HEK293 (cell line): Measurements from ENCODE around the gene JTB.
"Not testable (repeated sequence)": the region's sequence is repeated elsewhere in the genome, so short reads cannot be mapped to it uniquely, and the experiment has no call there.

Experiments
- CTCF ChIA-PET: fragments of 350-600 bp; formaldehyde crosslinking; extraction: SDS; loops from one replicate; lab custom pipeline; 2021; ENCODE audit warnings: antibody characterized with exemption; lab: Yijun Ruan, JAX
- POLR2A ChIA-PET: fragments of 300-600 bp; formaldehyde crosslinking; extraction: SDS; loops from one replicate; lab custom pipeline; 2020; ENCODE audit warnings: antibody characterized with exemption, inconsistent platforms; lab: Yijun Ruan, JAX
- H3K27ac ChIP-seq: fragments of 200-500 bp; sonication (Bioruptor generic); 2 replicates; pipeline ENCODE4 v1.5.1; 2014; ENCODE audit warnings: low read depth, low read length, control low read depth, inconsistent platforms; ENCODE audit errors: extremely low read depth
- H3K36me3 ChIP-seq, 2 experiments: fragments of 200-500 bp in 1 of 2; sonication (Bioruptor generic) in 1 of 2; 1 replicate in 1 of 2; 2 replicates in 1 of 2; pipeline ENCODE4 v1.5.1; 2014 to 2017; ENCODE audit warnings: inconsistent platforms in 2 of 2, low read length in 2 of 2; ENCODE audit not compliant: control insufficient read depth in 2 of 2, insufficient read depth in 1 of 2
- H3K4me1 ChIP-seq: fragments of 200-500 bp; sonication (Bioruptor generic); 2 replicates; pipeline ENCODE4 v1.5.1; 2014; ENCODE audit warnings: mild to moderate bottlenecking, low read length, inconsistent platforms; ENCODE audit not compliant: control insufficient read depth, insufficient read depth
- H3K4me3 ChIP-seq: 2 replicates; pipeline ENCODE4 v1.5.1; 2011; ENCODE audit warnings: low read depth, mild to moderate bottlenecking, control low read depth, low read length, moderate library complexity
- H3K9me3 ChIP-seq: fragments of 200-500 bp; sonication (Bioruptor generic); 2 replicates; pipeline ENCODE4 v1.5.1; 2014; ENCODE audit warnings: low read depth, low read length, inconsistent platforms; ENCODE audit not compliant: control insufficient read depth, insufficient read depth
- BCL11B ChIP-seq: fragments of 450-650 bp; formaldehyde crosslinking; IDR thresholded peaks from 2 replicates; pipeline ENCODE4 v1.5.1; 2016; ENCODE audit warnings: low read depth, missing biosample characterization, missing genetic modification characterization
- RBAK ChIP-seq: fragments of 450-650 bp; formaldehyde crosslinking; IDR thresholded peaks from 2 replicates; pipeline ENCODE4 v1.5.1; 2016; ENCODE audit warnings: missing biosample characterization, missing genetic modification characterization
- SCRT2 ChIP-seq: fragments of 450-650 bp; formaldehyde crosslinking; IDR thresholded peaks from 2 replicates; pipeline ENCODE4 v1.5.1; 2016; ENCODE audit warnings: missing biosample characterization, missing genetic modification characterization
- SETDB1 ChIP-seq: IDR thresholded peaks from one replicate; pipeline ENCODE4 v1.6.1; 2017; ENCODE audit warnings: mild to moderate bottlenecking, low read length, moderate library complexity, mixed read lengths; ENCODE audit not compliant: insufficient read length
- ZNF157 ChIP-seq: fragments of 450-650 bp; formaldehyde crosslinking; IDR thresholded peaks from 2 replicates; pipeline ENCODE4 v1.5.1; 2016; ENCODE audit warnings: missing biosample characterization, missing genetic modification characterization
- ZNF214 ChIP-seq: fragments of 450-650 bp; formaldehyde crosslinking; IDR thresholded peaks from 2 replicates; pipeline ENCODE4 v1.5.1; 2017; ENCODE audit warnings: missing biosample characterization, mild to moderate bottlenecking, missing genetic modification characterization, borderline replicate concordance
- ZNF274 ChIP-seq, 2 experiments: fragments of 200-500 bp in 1 of 2; fragments of 450-650 bp in 1 of 2; sonication (Bioruptor generic) in 1 of 2; formaldehyde crosslinking in 1 of 2; IDR thresholded peaks; 2 replicates each; pipeline versions ENCODE4 v1.5.1 to v1.6.1; 2014 to 2016; ENCODE audit warnings: borderline replicate concordance in 1 of 2, inconsistent platforms in 1 of 2, low read length in 1 of 2, missing biosample characterization in 1 of 2, missing genetic modification characterization in 1 of 2
- ZNF335 ChIP-seq: fragments of 450-650 bp; formaldehyde crosslinking; conservative IDR thresholded peaks from 2 replicates; pipeline ENCODE4 v1.5.1; 2016; ENCODE audit warnings: missing biosample characterization, missing genetic modification characterization
- ZNF350 ChIP-seq: fragments of 450-650 bp; formaldehyde crosslinking; IDR thresholded peaks from 2 replicates; pipeline ENCODE4 v1.5.0; 2017; ENCODE audit warnings: missing biosample characterization, mild to moderate bottlenecking, missing genetic modification characterization
- ZNF529 ChIP-seq: fragments of 450-650 bp; formaldehyde crosslinking; IDR thresholded peaks from 2 replicates; pipeline ENCODE4 v1.5.1; 2017; ENCODE audit warnings: missing genetic modification characterization, missing biosample characterization; ENCODE audit not compliant: insufficient replicate concordance
- ZNF555 ChIP-seq: fragments of 450-650 bp; formaldehyde crosslinking; conservative IDR thresholded peaks from 2 replicates; pipeline ENCODE4 v1.5.1; 2017; ENCODE audit warnings: missing biosample characterization, mild to moderate bottlenecking, missing genetic modification characterization, inconsistent platforms
- ZNF585B ChIP-seq: fragments of 450-650 bp; formaldehyde crosslinking; IDR thresholded peaks from 2 replicates; pipeline ENCODE4 v1.5.1; 2016; ENCODE audit warnings: missing biosample characterization, missing genetic modification characterization
- ZNF621 ChIP-seq: fragments of 450-650 bp; formaldehyde crosslinking; IDR thresholded peaks from 2 replicates; pipeline ENCODE4 v1.5.1; 2017; ENCODE audit warnings: missing biosample characterization, missing genetic modification characterization
- ZNF623 ChIP-seq: fragments of 450-650 bp; formaldehyde crosslinking; IDR thresholded peaks from 2 replicates; pipeline ENCODE4 v1.5.1; 2016; ENCODE audit warnings: missing biosample characterization, missing genetic modification characterization
- ZNF837 ChIP-seq: fragments of 450-650 bp; formaldehyde crosslinking; IDR thresholded peaks from 2 replicates; pipeline ENCODE4 v1.5.1; 2016; ENCODE audit warnings: missing biosample characterization, missing genetic modification characterization
- ZXDB ChIP-seq: fragments of 450-650 bp; formaldehyde crosslinking; IDR thresholded peaks from 2 replicates; pipeline ENCODE4 v1.5.1; 2016; ENCODE audit warnings: missing biosample characterization, missing genetic modification characterization
- TF ChIP-seq, protein P1 (sequence below): fragments of 450-650 bp; IDR thresholded peaks from 2 replicates; pipeline ENCODE4 v1.5.1; 2018; ENCODE audit warnings: missing biosample characterization, mild to moderate bottlenecking, missing genetic modification characterization
- TF ChIP-seq, protein P2 (sequence below): fragments of 450-650 bp; formaldehyde crosslinking; IDR thresholded peaks from 2 replicates; pipeline ENCODE4 v1.5.1; 2016; ENCODE audit warnings: missing biosample characterization, missing genetic modification characterization
- TF ChIP-seq, protein P3 (sequence below): fragments of 450-650 bp; formaldehyde crosslinking; IDR thresholded peaks from 2 replicates; pipeline ENCODE4 v1.5.1; 2016; ENCODE audit warnings: missing biosample characterization, missing genetic modification characterization
- TF ChIP-seq, protein P4 (sequence below): sonication (generic); formaldehyde crosslinking; IDR thresholded peaks from 2 replicates; pipeline ENCODE4 v1.8.1; 2022; ENCODE audit warnings: mild to moderate bottlenecking, moderate library complexity, missing genetic modification reagents
- TF ChIP-seq, protein P5 (sequence below): fragments of 450-650 bp; formaldehyde crosslinking; IDR thresholded peaks from 2 replicates; pipeline ENCODE4 v1.5.1; 2016; ENCODE audit warnings: missing biosample characterization, missing genetic modification characterization

Gene JTB

DNA sequence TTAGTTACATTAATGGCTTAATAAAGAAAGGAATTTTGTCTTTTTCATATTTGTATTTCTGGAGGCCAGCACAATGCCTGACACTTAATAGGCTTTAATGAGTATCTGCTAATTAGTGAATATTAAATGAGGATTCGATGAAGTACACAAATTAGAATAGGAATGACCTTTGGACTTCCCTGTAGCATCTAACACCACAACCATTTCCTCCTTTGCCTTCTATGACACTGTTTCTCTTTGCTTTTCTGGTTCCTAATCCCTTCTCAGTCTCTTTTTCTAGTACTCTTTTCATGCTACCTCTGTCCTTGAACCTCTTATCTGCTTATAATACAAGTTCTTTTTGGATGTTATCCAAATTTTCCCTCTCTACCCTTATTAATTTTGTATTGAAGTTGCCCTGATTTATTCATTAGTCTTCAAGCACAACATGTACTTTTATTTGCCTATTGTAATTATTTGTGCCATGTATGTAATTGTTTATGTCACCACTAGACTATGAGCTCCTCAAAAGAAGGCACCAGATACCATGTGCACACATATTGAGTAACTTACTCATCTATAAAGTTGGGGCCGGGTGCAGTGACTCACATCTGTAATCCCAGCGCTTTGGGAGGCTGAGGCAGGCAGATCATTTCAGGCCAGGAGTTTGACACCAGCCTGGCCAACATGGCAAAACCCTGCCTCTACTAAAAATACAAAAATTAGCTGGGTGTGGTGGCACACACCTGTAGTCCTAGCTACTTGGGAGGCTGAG is 36.9 kb upstream of the JTB start:
- Histone ChIP-seq H3K4me3 (no peak overlapping the region), H3K27ac (no peak overlapping the region), H3K9me3 (no peaks in the 10 kb centered on the region)
- TF ChIP-seq, protein P1, sequence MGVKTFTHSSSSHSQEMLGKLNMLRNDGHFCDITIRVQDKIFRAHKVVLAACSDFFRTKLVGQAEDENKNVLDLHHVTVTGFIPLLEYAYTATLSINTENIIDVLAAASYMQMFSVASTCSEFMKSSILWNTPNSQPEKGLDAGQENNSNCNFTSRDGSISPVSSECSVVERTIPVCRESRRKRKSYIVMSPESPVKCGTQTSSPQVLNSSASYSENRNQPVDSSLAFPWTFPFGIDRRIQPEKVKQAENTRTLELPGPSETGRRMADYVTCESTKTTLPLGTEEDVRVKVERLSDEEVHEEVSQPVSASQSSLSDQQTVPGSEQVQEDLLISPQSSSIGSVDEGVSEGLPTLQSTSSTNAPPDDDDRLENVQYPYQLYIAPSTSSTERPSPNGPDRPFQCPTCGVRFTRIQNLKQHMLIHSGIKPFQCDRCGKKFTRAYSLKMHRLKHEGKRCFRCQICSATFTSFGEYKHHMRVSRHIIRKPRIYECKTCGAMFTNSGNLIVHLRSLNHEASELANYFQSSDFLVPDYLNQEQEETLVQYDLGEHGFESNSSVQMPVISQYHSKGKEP (tag by site-specific recombination) = no peak
- TF ChIP-seq, protein P2, sequence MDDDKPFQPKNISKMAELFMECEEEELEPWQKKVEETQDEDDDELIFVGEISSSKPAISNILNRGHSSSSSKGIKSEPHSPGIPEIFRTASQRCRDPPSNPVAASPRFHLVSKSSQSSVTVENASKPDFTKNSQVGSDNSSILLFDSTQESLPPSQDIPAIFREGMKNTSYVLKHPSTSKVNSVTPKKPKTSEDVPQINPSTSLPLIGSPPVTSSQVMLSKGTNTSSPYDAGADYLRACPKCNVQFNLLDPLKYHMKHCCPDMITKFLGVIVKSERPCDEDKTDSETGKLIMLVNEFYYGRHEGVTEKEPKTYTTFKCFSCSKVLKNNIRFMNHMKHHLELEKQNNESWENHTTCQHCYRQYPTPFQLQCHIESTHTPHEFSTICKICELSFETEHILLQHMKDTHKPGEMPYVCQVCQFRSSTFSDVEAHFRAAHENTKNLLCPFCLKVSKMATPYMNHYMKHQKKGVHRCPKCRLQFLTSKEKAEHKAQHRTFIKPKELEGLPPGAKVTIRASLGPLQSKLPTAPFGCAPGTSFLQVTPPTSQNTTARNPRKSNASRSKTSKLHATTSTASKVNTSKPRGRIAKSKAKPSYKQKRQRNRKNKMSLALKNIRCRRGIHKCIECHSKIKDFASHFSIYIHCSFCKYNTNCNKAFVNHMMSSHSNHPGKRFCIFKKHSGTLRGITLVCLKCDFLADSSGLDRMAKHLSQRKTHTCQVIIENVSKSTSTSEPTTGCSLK (tag by site-specific recombination) = no peak
- TF ChIP-seq ZNF274 (IDR thresholded peaks at IDR 0.05; ENCODE audit: low read length) (no peak), ZNF274 (tag by site-specific recombination; IDR thresholded peaks at IDR 0.05; ENCODE audit: borderline replicate concordance) (no peak), ZNF837 (tag by site-specific recombination) (no peak), ZNF157 (tag by site-specific recombination) (no peak), ZNF585B (tag by site-specific recombination) (no peak), ZXDB (tag by site-specific recombination) (no peak), ZNF335 (tag by site-specific recombination) (no peak), SCRT2 (tag by site-specific recombination) (no peak), ZNF623 (tag by site-specific recombination) (no peak), ZNF621 (tag by site-specific recombination) (no peak), ZNF555 (tag by site-specific recombination) (no peak), ZNF214 (tag by site-specific recombination) (no peak), ZNF350 (no peak)
- TF ChIP-seq, protein P3, sequence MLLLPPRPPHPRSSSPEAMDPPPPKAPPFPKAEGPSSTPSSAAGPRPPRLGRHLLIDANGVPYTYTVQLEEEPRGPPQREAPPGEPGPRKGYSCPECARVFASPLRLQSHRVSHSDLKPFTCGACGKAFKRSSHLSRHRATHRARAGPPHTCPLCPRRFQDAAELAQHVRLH (tag by site-specific recombination) = no peak
- TF ChIP-seq, all 188 proteins: peak for 0
- ChIA-PET CTCF (interaction anchor here (0.7 kb wide), 3 partner anchors 10 to 224 kb away, joined by 3 to 5 read pairs (median 4); partner anchors contain the start of gene RAB13), POLR2A (interaction anchor here (0.7 kb wide), 1 partner anchor 380 kb away, joined by 3 read pairs; the partner anchor contains the start of gene CHTOP)
- Histone ChIP-seq H3K4me1 (no peaks in the 10 kb centered on the region), H3K36me3 (no peaks in the 10 kb centered on the region)

DNA sequence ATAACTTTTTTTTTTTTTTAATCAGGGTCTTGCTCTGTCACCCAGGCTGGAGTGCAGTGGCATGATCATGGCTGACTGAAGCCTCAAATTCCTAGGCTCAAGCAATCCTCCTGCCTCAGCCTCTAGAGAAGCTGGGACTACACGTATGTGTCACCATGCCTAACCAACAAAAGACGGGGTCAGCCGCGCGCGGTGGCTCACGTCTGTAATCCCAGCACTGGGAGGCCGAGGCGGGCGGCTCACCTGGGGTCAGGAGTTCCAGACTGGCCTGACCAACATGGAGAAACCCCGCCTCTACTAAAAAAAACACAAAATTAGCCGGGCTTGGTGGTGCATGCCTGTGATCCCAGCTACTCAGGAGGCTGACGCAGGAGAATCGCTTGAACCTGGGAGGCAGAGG is 35.1 kb upstream of the JTB start:
- H3K4me1 ChIP-seq, H3K4me3 ChIP-seq, H3K36me3 ChIP-seq, CTCF ChIA-PET, H3K27ac ChIP-seq, H3K9me3 ChIP-seq: not testable (repeated sequence)
- POLR2A ChIA-PET = interaction anchor here (1.6 kb wide), 1 partner anchor 22 kb away, joined by 3 read pairs; the partner anchor contains the start of gene RPS27

DNA sequence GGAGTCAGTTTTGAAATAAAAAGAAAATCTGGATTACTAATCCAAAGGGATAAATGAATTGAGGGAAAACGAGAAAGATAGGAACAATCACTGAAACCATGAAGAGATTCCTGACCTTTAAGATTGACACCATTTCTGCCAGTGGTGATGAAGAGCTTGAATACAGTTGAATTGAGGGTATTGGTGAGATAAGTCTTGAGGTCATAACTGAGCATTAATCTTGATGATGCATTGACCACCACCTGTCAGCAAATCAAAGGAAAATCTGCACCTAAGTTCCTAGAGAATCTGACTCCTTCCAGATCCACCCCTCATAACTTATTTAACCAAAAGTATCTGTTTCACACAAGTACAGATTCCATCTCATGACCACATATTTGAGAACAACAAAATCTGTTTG is 34.7 kb upstream of the JTB start:
- ChIA-PET POLR2A (interaction anchor here (1.6 kb wide), 1 partner anchor 22 kb away, joined by 3 read pairs; the partner anchor contains the start of gene RPS27), CTCF (no interaction called here)
- no peaks in the 10 kb centered on the region for H3K9me3 ChIP-seq
- TF ChIP-seq SETDB1 = no peak
- no peak for TF ChIP-seq BCL11B
- TF ChIP-seq ZNF529 (tag by site-specific recombination) = no peak
- no peak for TF ChIP-seq SCRT2 (tag by site-specific recombination)
- TF ChIP-seq, protein P4, sequence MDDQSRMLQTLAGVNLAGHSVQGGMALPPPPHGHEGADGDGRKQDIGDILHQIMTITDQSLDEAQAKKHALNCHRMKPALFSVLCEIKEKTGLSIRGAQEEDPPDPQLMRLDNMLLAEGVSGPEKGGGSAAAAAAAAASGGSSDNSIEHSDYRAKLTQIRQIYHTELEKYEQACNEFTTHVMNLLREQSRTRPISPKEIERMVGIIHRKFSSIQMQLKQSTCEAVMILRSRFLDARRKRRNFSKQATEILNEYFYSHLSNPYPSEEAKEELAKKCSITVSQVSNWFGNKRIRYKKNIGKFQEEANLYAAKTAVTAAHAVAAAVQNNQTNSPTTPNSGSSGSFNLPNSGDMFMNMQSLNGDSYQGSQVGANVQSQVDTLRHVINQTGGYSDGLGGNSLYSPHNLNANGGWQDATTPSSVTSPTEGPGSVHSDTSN (CRISPR knock-in tag) = no peak
- TF ChIP-seq, protein P5, sequence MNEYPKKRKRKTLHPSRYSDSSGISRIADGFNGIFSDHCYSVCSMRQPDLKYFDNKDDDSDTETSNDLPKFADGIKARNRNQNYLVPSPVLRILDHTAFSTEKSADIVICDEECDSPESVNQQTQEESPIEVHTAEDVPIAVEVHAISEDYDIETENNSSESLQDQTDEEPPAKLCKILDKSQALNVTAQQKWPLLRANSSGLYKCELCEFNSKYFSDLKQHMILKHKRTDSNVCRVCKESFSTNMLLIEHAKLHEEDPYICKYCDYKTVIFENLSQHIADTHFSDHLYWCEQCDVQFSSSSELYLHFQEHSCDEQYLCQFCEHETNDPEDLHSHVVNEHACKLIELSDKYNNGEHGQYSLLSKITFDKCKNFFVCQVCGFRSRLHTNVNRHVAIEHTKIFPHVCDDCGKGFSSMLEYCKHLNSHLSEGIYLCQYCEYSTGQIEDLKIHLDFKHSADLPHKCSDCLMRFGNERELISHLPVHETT (tag by site-specific recombination) = no peak
- TF ChIP-seq RBAK (tag by site-specific recombination) = no peak

More for the DNA sequence above, 34.7 kb upstream of the JTB start:
- no peak overlapping the region for H3K4me3 ChIP-seq
- no peaks in the 10 kb centered on the region for H3K4me1 ChIP-seq
- no peak overlapping the region for H3K27ac ChIP-seq
- no peaks in the 10 kb centered on the region for H3K36me3 ChIP-seq
